Cardiac muscle cell (in vitro differentiated cells and primary cell): ENCODE measurements around the gene AK5. TPM values are rescaled to one million over a fixed set of nuclear protein-coding genes. Genes with fewer than 3 reads are reported as not detected.

Experiments
- DNase-seq, 2 donors: peaks; one replicate each; pipeline versions ENCODE4 v3.0.0 to v3.0.0-alpha.2; 2010 to 2017; ENCODE audit warnings: low read depth in 1 of 2, low spot score in 1 of 2
- H3K27ac ChIP-seq: fragments of 200-600 bp; sonication (generic); 2 replicates; pipeline ENCODE4 v1.5.1; 2016
- H3K27me3 ChIP-seq: fragments of 200-600 bp; sonication (generic); 2 replicates; pipeline ENCODE4 v1.6.0; 2016; ENCODE audit warnings: control low read depth
- H3K36me3 ChIP-seq: fragments of 200-600 bp; sonication (generic); 2 replicates; pipeline ENCODE4 v1.5.1; 2016; ENCODE audit warnings: control low read depth
- H3K4me1 ChIP-seq: fragments of 200-600 bp; sonication (generic); 2 replicates; pipeline ENCODE4 v1.8.1; 2017; ENCODE audit warnings: low read depth, mild to moderate bottlenecking, mixed run types
- H3K4me3 ChIP-seq: fragments of 200-600 bp; sonication (generic); 2 replicates; pipeline ENCODE4 v1.5.1; 2016; ENCODE audit warnings: mild to moderate bottlenecking
- H3K9me3 ChIP-seq: fragments of 200-600 bp; sonication (generic); 2 replicates; pipeline ENCODE4 v1.5.1; 2017; ENCODE audit warnings: low read depth, mild to moderate bottlenecking, control low read depth
- CTCF ChIP-seq: IDR thresholded peaks from 2 replicates; pipeline ENCODE4 v1.5.1; 2012; ENCODE audit warnings: low read depth, mild to moderate bottlenecking, low read length
- polyA plus RNA-seq: library from polyadenylated mRNA; unstranded; fragments of >200 nt; fragmentation: Nextera tagmentation; extraction: Ambion mirVana; gene quantifications from 2 replicates; pipeline ENCODE4 v1.2.1, GENCODE V29; 2016
- total RNA-seq: library from RNA; depleted of rRNA; stranded (reverse); fragments of >200 nt; gene quantifications from 2 replicates; pipeline ENCODE4 v1.2.3, GENCODE V29; 2016

The AK5 gene
- total and polyA plus RNA-seq, 2 experiments from 2014 or later: 0.69 to 0.97 TPM

GRCh38 chr1:77350012-77350770 lies 68.4 kb downstream of the AK5 start:
- no peak overlapping the region for H3K27ac ChIP-seq
- TF ChIP-seq CTCF: no peak
- DNase-seq: no peak
- H3K4me3 ChIP-seq: no peak overlapping the region
- H3K36me3 ChIP-seq: no peaks in the 10 kb centered on the region
- H3K27me3 ChIP-seq: no peaks in the 10 kb centered on the region
- H3K9me3 ChIP-seq: no peaks in the 10 kb centered on the region
- H3K4me1 ChIP-seq: no peaks in the 10 kb centered on the region

DNA sequence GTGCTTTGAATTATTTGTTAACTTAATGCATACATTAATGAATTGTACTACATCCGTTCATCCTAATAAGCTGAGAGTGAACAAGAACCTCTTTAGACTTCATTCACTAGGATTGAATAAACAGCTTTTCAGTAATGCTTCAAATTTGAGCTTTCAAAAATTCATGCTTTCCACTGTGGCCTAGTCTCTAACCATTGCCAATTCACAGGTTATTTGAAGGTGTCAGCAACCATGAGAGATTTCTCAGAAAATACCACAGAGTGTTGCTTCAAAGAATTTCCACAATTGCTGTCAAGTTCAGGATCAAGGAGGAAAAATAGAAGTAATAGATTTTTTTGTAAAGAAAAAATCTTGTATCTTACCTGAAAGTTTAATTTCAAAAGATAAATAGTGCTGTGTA lies 72.7 kb downstream of the AK5 start:
- Histone ChIP-seq H3K4me3 (no peak overlapping the region), H3K27ac (no peak overlapping the region), H3K4me1 (no peaks in the 10 kb centered on the region), H3K36me3 (no peaks in the 10 kb centered on the region), H3K27me3 (no peaks in the 10 kb centered on the region), H3K9me3 (no peaks in the 10 kb centered on the region)
- no peak for TF ChIP-seq CTCF
- DNase-seq: no peak

- DNase-seq: no peak
- H3K9me3 ChIP-seq: no peaks in the 10 kb centered on the region
- no peaks in the 10 kb centered on the region for H3K36me3 ChIP-seq
- no peak for TF ChIP-seq CTCF
- H3K4me3 ChIP-seq: no peak overlapping the region
- H3K27me3 ChIP-seq: no peaks in the 10 kb centered on the region
- no peaks in the 10 kb centered on the region for H3K4me1 ChIP-seq
- H3K27ac ChIP-seq: no peak overlapping the region
Observed at GRCh38 chr1:77355010-77355409, 73.2 kb downstream of the AK5 start.

DNA sequence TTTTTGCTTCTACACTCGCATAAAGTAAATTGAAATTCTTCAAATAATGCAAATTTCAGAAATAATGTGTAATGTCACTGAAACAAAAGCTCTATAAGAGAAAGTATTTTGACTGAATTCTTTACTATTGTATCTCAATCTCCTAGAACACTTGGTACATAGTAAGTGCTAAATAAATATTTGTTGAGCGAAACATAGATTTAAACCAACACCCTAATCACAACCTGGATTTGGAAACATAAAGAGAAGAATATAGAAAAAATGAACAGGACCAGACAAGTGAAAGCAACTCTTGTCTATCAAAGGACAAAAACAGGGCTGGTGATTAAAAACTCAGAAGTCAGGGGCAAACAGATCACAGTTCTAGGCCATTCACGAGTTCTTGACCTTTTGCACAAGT lies 74.3 kb downstream of the AK5 start:
- no peak overlapping the region for H3K27ac ChIP-seq
- H3K4me1 ChIP-seq: peaks cover 4% of the 10 kb centered on the region
- H3K9me3 ChIP-seq: no peaks in the 10 kb centered on the region
- TF ChIP-seq CTCF: no peak
- DNase-seq: no peak
- no peak overlapping the region for H3K4me3 ChIP-seq
- H3K36me3 ChIP-seq: no peaks in the 10 kb centered on the region
- H3K27me3 ChIP-seq: no peaks in the 10 kb centered on the region

DNA sequence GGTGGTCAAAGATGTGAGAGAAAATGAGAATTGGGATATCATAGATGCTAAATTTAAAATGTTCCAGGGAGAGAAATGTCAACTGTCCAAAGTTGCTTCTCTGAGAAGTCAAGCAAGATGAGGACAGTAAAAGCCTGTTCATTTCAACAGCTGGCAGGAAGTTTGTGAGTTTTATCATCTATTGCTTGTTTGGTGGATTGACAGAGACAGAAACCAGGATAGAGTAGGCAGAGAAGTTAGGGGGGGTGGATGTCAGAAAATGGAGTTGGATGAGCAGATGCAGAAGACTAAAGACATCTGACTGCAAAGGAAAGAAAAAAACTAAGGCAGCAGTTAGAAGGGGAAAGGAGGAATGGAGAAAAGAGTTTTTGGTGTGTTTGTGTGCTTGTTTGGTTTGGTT lies 78.4 kb downstream of the AK5 start:
- no peak for TF ChIP-seq CTCF
- no peaks in the 10 kb centered on the region for H3K9me3 ChIP-seq
- H3K4me1 ChIP-seq: peaks cover 4% of the 10 kb centered on the region
- H3K27ac ChIP-seq: no peak overlapping the region
- H3K27me3 ChIP-seq: no peaks in the 10 kb centered on the region
- no peak overlapping the region for H3K4me3 ChIP-seq
- H3K36me3 ChIP-seq: no peaks in the 10 kb centered on the region
- no peak for DNase-seq
